ES-I3 (cell line): ENCODE measurements around the gene SH2D7.

Source experiments
- H3K36me3 ChIP-seq: 2 replicates; pipeline ENCODE4 v1.6.1; 2013; ENCODE audit warnings: mild to moderate bottlenecking, low read length, control low read depth, moderate library complexity; ENCODE audit not compliant: insufficient read depth
- H3K4me1 ChIP-seq: 2 replicates; pipeline ENCODE4 v1.6.1; 2013; ENCODE audit warnings: mild to moderate bottlenecking, control low read depth, low read length; ENCODE audit not compliant: insufficient read depth
- H3K9ac ChIP-seq: 2 replicates; pipeline ENCODE4 v1.6.1; 2013; ENCODE audit warnings: low read depth, mild to moderate bottlenecking, low read length, moderate library complexity
- H3K9me3 ChIP-seq: 2 replicates; pipeline ENCODE4 v1.6.1; 2013; ENCODE audit warnings: mild to moderate bottlenecking, low read length, moderate library complexity; ENCODE audit not compliant: control insufficient read depth, insufficient read depth

Gene SH2D7

DNA sequence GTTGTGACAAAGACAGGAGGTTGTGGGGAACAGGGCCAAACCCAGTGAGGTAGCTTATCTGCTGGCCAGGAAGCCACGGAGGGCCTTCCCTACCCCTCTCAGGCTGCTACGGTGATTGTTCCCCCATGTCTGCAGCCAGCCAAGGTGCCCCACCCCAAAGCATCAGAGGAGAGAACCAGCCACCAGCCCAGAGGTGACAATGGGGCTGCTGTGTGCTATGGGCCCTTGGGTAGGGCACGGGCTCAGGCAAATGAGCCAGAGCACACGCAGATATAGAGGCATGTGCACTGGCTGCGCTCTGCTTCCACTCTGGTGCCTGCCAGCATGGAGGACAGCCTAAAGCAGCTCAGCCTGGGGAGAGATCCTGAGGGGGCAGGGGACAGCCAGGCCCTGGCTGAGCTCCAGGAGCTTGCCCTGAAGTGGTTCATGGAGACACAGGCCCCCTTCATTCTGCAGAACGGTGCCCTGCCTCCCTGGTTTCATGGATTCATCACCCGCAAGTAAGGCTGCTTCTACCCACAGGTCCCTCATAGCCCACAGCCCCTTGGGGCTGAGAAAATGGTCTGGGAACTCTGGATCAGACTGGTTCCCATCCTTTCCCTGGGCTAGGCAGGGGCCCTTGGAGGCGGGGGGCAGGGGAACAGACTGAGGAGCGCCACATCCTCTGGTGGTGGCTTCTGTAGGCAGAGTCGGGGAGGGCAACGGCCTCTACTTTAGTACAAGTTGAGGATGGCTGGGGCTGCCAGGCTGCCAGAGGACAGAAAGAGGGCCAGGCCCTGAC lies at the start of gene SH2D7:
TSS of gene SH2D7 (plus strand) at position 301 of the 781 bp plus-strand sequence. CDS start at position 325, 24 bp downstream.
- Histone ChIP-seq H3K9ac (no peak within 1 kb of the TSS), H3K9me3 (no peaks in the 10 kb centered on the region), H3K36me3 (no peaks in the 10 kb centered on the region), H3K4me1 (peaks cover 7% of the 10 kb centered on the region; the same call in 1 of the 2 replicates)

DNA sequence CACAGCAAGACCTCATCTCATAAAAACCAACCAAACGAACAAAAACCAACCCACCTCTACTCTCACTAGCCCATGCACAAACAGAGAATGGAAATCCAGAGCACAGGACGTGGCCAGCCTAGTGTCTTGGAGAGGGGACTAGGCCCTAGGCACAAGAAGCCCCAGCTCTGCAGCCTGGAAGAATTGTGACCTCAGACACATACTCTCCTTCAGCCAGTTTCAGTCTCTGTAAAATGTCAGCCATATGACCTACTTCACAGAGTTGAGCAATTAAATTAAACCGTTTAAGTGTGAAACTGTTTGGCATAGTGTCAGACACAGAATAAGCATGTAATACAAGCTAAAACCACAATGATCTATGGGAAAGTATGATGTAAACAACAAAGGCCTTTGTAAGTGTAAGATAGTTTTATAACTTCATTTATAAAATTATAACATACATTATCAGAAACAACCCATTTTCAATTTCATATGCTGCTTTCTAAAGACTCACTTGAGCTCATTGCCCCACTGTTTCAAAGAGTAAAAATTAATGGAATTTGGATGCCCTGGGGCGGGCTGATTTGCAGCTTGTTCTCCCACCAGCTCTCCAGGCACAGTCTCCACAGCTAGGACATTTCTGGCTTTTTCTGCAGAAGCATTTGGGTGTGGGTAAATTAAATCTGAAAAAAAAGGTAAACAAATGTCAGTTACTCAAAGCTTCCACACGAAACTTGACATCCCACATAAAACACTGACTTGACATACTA lies 47.8 kb upstream of the SH2D7 start:
- Histone ChIP-seq H3K9ac (no peak overlapping the region), H3K36me3 (no peaks in the 10 kb centered on the region), H3K4me1 (no peaks in the 10 kb centered on the region), H3K9me3 (no peaks in the 10 kb centered on the region)

DNA sequence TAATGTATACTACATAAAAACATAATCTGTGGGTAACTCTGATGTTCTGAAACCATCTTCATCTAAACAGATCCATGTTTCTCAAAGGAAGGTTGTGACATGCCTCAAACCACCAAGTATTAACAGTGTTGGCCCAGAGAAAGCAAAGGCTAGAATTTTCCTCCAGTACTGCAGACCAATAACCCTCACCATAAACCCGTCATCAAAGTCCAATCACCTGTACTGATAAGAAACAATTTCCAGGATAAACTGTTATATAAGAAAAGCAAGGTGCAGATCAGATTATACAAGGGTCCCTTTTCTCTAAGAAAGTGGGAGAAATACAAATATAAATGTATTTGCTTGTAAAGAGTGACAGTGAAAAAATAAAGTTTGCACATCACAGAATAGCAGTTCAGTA lies 47.2 kb upstream of the SH2D7 start:
- Histone ChIP-seq H3K9me3 (no peaks in the 10 kb centered on the region), H3K9ac (no peak overlapping the region), H3K4me1 (peaks cover 6% of the 10 kb centered on the region; the same call in 1 of the 2 replicates), H3K36me3 (no peaks in the 10 kb centered on the region)

- H3K9me3 ChIP-seq = no peaks in the 10 kb centered on the region
- no peak overlapping the region for H3K9ac ChIP-seq
- H3K4me1 ChIP-seq = peaks cover 19% of the 10 kb centered on the region
- no peaks in the 10 kb centered on the region for H3K36me3 ChIP-seq
Observed at GRCh38 chr15:78046796-78047341, 45.5 kb upstream of the SH2D7 start.

DNA sequence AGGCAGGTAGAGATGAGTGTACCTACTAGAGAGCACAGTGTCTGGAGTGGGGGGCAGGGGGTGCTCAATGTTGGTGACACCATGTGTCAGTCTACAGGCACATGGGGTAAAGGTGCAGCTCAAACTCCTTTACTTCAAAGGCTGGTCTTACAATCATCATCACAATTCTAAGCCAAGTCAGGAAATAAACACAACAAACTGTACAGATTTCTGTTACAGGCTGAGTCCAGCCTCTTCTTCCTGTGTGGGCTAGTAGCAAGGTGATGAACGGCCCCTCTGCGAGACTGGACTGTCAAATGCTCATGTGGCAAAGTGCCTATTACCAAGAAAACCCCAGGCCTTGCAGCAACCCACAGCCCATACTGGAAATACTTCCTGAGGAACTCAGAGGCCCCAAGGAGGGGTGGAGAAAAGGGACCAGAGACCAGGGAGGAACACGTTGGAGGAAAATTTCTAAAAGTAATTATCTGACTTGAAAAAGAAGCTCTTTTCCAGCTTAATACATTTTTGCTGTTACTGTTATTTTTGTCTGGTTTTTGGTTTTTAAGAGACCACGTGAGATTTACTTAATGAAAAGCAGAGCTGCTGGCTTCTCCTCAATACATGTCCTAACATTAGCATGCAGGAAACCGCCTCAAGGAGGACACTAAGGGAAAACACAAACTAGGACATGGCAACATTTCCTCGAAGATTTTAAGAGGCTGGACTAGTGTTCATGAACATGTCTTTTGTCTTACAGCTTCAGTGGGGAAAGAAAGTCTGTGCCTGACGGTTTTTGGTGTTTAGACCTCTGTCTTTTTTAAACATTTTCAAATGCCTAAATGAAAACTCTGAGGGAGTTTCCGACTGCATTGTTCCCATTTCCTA lies 44.4 kb upstream of the SH2D7 start:
- no peaks in the 10 kb centered on the region for H3K9me3 ChIP-seq
- H3K9ac ChIP-seq = no peak overlapping the region
- peaks cover 26% of the 10 kb centered on the region for H3K4me1 ChIP-seq
- no peaks in the 10 kb centered on the region for H3K36me3 ChIP-seq

DNA sequence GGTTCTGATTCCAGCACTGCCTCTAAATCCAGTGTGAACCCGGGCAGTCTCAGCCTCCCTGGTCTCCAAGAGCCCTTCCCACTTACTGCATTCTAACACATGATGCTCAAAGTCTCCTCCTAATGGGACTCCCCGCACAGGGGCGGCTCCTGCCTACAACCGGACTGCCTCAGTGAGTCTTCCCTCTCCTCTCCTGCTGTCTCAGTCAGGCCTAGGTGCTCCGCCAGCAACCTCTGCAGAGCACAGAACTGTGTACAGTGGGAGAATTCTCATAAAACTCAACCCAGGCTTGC lies 43.8 kb upstream of the SH2D7 start:
- Histone ChIP-seq H3K9me3 (no peaks in the 10 kb centered on the region), H3K9ac (no peak overlapping the region), H3K4me1 (peaks cover 26% of the 10 kb centered on the region), H3K36me3 (no peaks in the 10 kb centered on the region)

GRCh38 chr15:78049691-78050440 lies 42.5 kb upstream of the SH2D7 start:
- no peaks in the 10 kb centered on the region for H3K9me3 ChIP-seq
- no peaks in the 10 kb centered on the region; the same call in 1 of the 2 replicates for H3K36me3 ChIP-seq
- H3K9ac ChIP-seq = no peak overlapping the region
- H3K4me1 ChIP-seq = peaks cover 26% of the 10 kb centered on the region

GRCh38 chr15:78050441-78050809 lies 41.9 kb upstream of the SH2D7 start:
- Histone ChIP-seq H3K36me3 (no peaks in the 10 kb centered on the region; the same call in 1 of the 2 replicates), H3K9me3 (no peaks in the 10 kb centered on the region), H3K9ac (no peak overlapping the region), H3K4me1 (peaks cover 26% of the 10 kb centered on the region)

DNA sequence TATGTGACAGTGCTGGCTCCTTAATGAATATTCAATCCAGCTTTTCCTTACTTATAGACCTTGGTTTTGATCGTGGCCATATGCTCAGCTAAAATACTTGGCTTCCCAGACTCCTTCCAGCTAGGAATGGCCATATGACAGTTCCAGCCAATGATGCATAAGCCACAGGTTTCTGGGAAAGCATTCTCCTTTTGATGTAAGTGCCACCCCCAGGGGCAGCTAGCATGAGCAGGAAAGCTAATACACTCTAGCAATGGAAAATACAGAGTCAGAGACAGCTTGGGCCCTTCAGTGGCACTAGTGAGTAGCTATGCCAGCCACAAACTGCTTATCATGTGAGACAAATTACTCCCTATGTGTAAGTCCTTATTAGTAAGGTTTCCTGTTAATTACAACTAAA lies 41.5 kb upstream of the SH2D7 start:
- Histone ChIP-seq H3K4me1 (peaks cover 26% of the 10 kb centered on the region), H3K9ac (no peak overlapping the region), H3K36me3 (no peaks in the 10 kb centered on the region; the same call in 1 of the 2 replicates), H3K9me3 (no peaks in the 10 kb centered on the region)

GRCh38 chr15:78051596-78051995 lies 40.8 kb upstream of the SH2D7 start:
- H3K9me3 ChIP-seq = no peaks in the 10 kb centered on the region
- H3K36me3 ChIP-seq = no peaks in the 10 kb centered on the region; the same call in 1 of the 2 replicates
- no peak overlapping the region for H3K9ac ChIP-seq
- H3K4me1 ChIP-seq = peaks cover 31% of the 10 kb centered on the region

DNA sequence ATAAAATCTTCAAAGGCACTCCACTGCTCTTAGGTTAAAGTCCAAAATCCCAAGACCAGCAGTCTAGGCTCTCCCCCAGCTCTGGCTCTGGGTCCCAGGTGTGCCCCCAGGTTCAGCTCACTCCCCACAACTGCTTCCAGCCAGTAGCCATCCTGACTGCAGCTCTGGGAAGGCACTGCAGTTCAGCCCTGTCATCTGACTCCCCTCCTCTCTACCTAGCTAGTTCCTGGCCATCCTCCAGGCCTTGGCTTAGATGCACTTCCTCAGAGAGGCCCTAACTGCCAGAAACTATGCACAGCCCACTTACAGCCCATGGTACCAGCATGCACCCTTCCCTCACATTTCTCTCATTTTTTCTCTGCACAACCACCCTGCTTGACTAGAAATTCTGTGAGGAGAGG lies 40.4 kb upstream of the SH2D7 start:
- Histone ChIP-seq H3K9ac (no peak overlapping the region), H3K4me1 (peaks cover 35% of the 10 kb centered on the region), H3K9me3 (no peaks in the 10 kb centered on the region), H3K36me3 (no peaks in the 10 kb centered on the region; the same call in 1 of the 2 replicates)

DNA sequence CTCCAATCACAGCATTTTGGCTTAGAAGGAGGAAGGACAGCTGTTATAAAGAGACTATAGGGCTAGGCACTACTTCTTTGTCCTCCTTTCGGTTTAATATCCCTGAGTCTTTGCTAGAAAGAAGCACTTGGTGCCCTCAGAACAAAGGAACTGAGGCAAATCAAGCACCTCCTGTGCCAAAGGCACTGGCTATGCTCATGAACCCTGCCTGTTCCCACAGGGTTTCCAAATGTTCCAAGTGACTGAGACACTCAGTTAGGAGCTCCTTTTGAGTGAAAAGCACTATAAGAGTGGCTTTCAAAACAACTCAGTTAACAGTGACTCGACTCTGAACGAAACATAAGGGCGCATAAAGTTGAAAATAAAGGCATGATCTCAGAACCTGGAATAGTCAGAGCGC lies 39.8 kb upstream of the SH2D7 start:
- Histone ChIP-seq H3K4me1 (peaks cover 35% of the 10 kb centered on the region), H3K9ac (no peak overlapping the region), H3K36me3 (no peaks in the 10 kb centered on the region; the same call in 1 of the 2 replicates), H3K9me3 (no peaks in the 10 kb centered on the region)

DNA sequence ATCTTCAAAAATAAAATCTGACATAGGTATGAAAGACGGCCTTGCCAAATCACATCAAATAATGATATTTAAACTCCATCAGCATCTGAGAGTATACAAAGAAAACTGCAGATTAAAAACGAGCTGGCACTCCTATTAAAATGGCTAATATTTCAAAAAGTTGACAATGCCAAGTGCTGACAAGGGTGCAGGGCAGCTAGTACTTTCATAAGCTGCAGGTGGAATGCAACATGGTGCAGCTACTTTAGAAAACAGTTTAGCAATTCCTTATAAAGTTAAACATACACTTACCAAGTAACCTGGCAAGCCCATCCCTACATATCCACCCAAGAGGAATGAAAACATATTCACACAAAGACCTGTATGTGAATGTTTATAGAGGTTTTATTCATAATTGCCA lies 37.8 kb upstream of the SH2D7 start:
- H3K4me1 ChIP-seq = peaks cover 35% of the 10 kb centered on the region

More for the DNA sequence above, 37.8 kb upstream of the SH2D7 start:
- Histone ChIP-seq H3K9ac (no peak overlapping the region), H3K36me3 (no peaks in the 10 kb centered on the region; the same call in 1 of the 2 replicates), H3K9me3 (no peaks in the 10 kb centered on the region)
